Measurements from ENCODE around the gene HOXA3. TPM values are rescaled to one million over a fixed set of nuclear protein-coding genes. Genes with fewer than 3 reads are reported as not detected.

Gene HOXA3
- total RNA-seq, 3 donors from 2014 or later: 4.5 to 6.4 (median 4.6) TPM

GRCh38 chr7:27198138-27198841 is 45.9 kb upstream of the HOXA3 start:
- no peaks in the 10 kb centered on the region for H3K9me3 ChIP-seq
- intact Hi-C loops (cut with DNase I; ENCODE audit: low total_unique reads): no loop called here
- DNase-seq (ENCODE audit: low spot score in 2 of 2): no peak
- TF ChIP-seq CTCF (IDR thresholded peaks at IDR 0.05): no peak
- TF ChIP-seq POLR2A (IDR thresholded peaks at IDR 0.05): no peak
- TF ChIP-seq POLR2AphosphoS5 (IDR thresholded peaks at IDR 0.05): no peak
- no peaks in the 10 kb centered on the region for H3K36me3 ChIP-seq
- peaks cover 5 to 12% of the 10 kb centered on the region in 2 donors for H3K4me1 ChIP-seq
- no peak overlapping the region for H3K27ac ChIP-seq
- peaks cover 25 to 97% of the 10 kb centered on the region in 2 donors for H3K27me3 ChIP-seq
- H3K4me3 ChIP-seq: peak overlapping the region in 2 of 3 donors; percentile 45 to 69

GRCh38 chr7:27197137-27198042 is 45.0 kb upstream of the HOXA3 start:
- H3K9me3 ChIP-seq: no peaks in the 10 kb centered on the region
- no peaks in the 10 kb centered on the region for H3K36me3 ChIP-seq
- no peak for DNase-seq (ENCODE audit: low spot score in 2 of 2)
- no peak overlapping the region for H3K4me3 ChIP-seq
- H3K4me1 ChIP-seq: peaks cover 5 to 15% of the 10 kb centered on the region in 2 donors
- TF ChIP-seq POLR2A (IDR thresholded peaks at IDR 0.05): no peak
- no peak for TF ChIP-seq CTCF (IDR thresholded peaks at IDR 0.05)
- no peak for TF ChIP-seq POLR2AphosphoS5 (IDR thresholded peaks at IDR 0.05)
- H3K27me3 ChIP-seq: peaks cover 34 to 97% of the 10 kb centered on the region in 2 donors
- intact Hi-C loops (cut with DNase I; ENCODE audit: low total_unique reads): no loop called here
- H3K27ac ChIP-seq: no peak overlapping the region

- Histone ChIP-seq H3K27me3 (peaks cover 34 to 97% of the 10 kb centered on the region in 2 donors), H3K4me3 (no peak overlapping the region), H3K4me1 (peaks cover 4 to 15% of the 10 kb centered on the region in 2 donors), H3K36me3 (no peaks in the 10 kb centered on the region), H3K27ac (no peak overlapping the region), H3K9me3 (no peaks in the 10 kb centered on the region)
- TF ChIP-seq POLR2AphosphoS5 (IDR thresholded peaks at IDR 0.05): no peak
- peak; percentile 45 to 80 (median 68) for TF ChIP-seq CTCF (IDR thresholded peaks at IDR 0.05)
- TF ChIP-seq POLR2A (IDR thresholded peaks at IDR 0.05): no peak
- intact Hi-C loops (cut with DNase I; ENCODE audit: low total_unique reads): no loop called here
- peak; percentile 65 to 85 for DNase-seq (ENCODE audit: low spot score in 2 of 2)
Measured at GRCh38 chr7:27196287-27196767, 43.9 kb upstream of the HOXA3 start.

- Histone ChIP-seq H3K9me3 (no peaks in the 10 kb centered on the region), H3K4me3 (no peak overlapping the region), H3K36me3 (no peaks in the 10 kb centered on the region), H3K27me3 (peaks cover 28 to 97% of the 10 kb centered on the region in 2 donors), H3K27ac (no peak overlapping the region), H3K4me1 (peaks cover 0 to 9% of the 10 kb centered on the region in 2 donors)
- intact Hi-C loops (cut with DNase I; ENCODE audit: low total_unique reads): no loop called here
- TF ChIP-seq POLR2A (IDR thresholded peaks at IDR 0.05) (no peak), CTCF (IDR thresholded peaks at IDR 0.05) (no peak), POLR2AphosphoS5 (IDR thresholded peaks at IDR 0.05) (no peak)
- no peak for DNase-seq (ENCODE audit: low spot score in 2 of 2)
Measured at GRCh38 chr7:27194686-27195379, 42.5 kb upstream of the HOXA3 start.

Measured in breast epithelium (tissue), 4 donors.